VCaP (cell line): ENCODE measurements around the gene SKOR1.

Experiments used
- H3K27ac ChIP-seq: fragments of 450-650 bp; 2 replicates; pipeline ENCODE4 v1.5.1; 2017
- CTCF ChIP-seq: fragments of 450-650 bp; conservative IDR thresholded peaks from 2 replicates; pipeline ENCODE4 v1.5.1; 2017; ENCODE audit warnings: mild to moderate bottlenecking, moderate library complexity

Gene SKOR1

GRCh38 chr15:67820122-67820991, 5.0 kb upstream of the SKOR1 start:
- TF ChIP-seq CTCF: no peak
- no peak overlapping the region for H3K27ac ChIP-seq

DNA sequence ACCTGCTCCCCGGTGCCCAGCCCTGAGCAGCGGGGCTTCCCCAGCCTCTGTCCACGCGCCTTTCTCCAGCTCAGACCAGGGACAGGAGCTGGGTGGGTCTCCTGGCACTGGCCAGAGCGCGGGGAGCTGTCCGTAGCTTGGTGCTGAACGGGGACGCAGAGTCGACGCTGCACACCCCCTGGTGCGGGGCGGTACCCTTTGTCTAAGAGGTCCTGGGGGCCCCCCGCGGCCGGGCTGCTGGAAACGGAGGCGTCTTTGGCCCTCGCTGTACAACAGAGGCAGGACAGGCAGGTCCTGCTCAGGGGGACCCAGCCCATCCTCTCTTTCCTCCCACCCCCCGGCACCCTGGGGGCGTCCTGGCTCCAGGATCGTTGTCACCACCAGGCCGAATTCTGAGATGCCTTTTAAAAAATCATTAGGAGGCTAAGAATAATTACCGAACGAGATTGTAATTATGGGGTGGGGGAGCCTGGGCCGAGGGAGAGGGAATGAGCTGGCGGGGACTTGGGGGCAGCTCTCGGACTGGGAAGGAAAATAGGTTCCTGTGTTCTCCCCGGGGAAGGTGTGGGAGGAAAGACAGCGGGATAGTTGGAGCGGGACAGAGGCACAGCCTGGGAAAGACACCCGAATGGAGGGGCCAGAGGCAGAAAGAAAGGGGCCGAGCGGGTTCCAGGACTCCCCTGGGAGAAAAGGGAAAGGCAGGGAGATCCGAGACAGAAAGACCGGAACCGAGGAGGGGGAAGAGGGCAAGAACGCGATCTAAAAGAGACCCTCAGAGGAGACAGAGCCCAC, 4.1 kb upstream of the SKOR1 start:
- H3K27ac ChIP-seq: no peak overlapping the region
- TF ChIP-seq CTCF: no peak

DNA sequence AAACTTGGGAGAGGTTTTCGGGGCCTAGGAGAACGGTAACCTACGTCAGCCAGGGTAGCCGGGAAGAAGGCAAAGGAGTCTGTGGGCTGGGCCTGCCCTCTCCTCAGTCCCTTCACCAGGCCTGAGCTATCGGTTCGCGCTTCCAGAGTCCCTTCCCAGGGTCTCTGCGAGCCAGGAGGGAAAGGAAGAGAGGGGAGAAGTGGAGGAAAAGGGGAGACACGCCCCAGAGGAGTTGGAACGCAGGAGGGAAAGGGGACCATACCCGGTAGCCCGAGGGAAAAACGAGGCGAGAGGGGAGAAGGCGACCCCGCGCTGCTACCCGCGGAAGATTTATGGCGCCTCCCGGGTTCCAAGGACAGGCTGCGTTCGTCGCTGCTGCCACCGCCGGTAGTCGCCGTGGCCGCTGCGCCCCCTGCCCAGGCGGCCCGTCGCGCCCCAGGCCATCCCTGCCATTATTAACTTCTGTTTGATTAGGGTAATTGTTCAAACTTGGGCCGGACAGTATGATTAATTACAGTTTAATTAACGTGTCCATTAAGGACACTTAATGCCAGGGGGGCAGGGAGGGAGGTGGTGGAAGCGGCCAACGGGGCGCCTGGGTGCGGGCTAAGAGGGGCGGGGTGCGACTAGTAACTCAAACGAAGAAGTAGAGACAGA, 3.4 kb upstream of the SKOR1 start:
- no peak for TF ChIP-seq CTCF
- no peak overlapping the region for H3K27ac ChIP-seq

DNA sequence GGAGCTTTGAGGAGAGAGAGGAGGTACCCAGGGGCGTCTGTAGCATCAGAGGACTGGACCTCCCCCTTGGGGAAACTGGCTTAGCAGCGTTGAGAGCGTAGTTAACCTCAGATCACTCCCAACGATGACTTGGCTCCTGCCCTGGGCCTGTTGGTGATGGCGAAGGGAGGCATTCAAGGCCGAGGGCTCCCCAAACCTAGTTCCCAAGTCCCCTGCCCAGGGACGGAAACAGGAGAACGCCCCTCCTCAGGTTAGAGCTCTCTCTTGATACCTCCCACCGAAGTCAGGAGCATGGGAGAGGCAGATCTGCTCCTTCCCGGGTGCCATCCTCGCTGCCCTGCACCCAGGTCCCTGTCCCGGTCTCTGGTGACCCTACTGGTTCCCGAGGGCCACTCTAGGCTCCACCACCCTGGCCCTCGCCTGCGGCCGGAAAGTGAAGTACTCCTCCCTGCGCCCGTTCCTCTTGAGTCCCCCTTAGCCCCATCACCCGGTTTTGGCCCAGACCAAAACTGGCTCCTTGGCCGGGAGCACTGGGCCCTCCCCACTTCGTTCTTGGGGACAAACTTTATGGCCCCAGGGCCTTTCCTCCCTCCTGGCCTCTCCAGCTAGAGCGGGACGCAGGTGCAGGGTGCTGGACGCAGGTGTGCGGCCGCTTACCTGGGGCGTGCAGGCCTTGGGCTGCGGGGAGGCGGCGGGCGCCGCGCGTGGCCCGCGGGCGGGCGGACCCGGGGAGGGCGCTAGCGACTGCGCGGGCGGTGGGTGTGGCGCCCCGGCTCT, 2.6 kb upstream of the SKOR1 start:
- no peak for TF ChIP-seq CTCF
- peak overlapping the region; percentile 43; the same call in 1 of the 2 replicates for H3K27ac ChIP-seq

GRCh38 chr15:67823314-67824196, 1.8 kb upstream of the SKOR1 start:
- TF ChIP-seq CTCF: 0 out of 2 replicates have a peak, but pooled peaks have one; percentile 8

GRCh38 chr15:67824197-67824968, 926 bp upstream of the SKOR1 start:
- TF ChIP-seq CTCF: no peak
- H3K27ac ChIP-seq: peak overlapping the region; percentile 43; the same call in 1 of the 2 replicates

More at GRCh38 chr15:67823314-67824196, 1.8 kb upstream of the SKOR1 start:
- H3K27ac ChIP-seq: peak overlapping the region; percentile 43; the same call in 1 of the 2 replicates
